K562 treated with DMSO at 1 percent for 4 hours (cell line): ENCODE measurements around the gene IFIT3. TPM values are rescaled to one million over a fixed set of nuclear protein-coding genes. Genes with fewer than 3 reads are reported as not detected.

ENCODE experiments used
- total RNA-seq: library from RNA; unstranded; fragments of 300-600 nt; gene quantifications from 2 replicates; pipeline ENCODE4 v1.2.3, GENCODE V29; 2022; ENCODE audit not compliant: insufficient read depth

The IFIT3 gene, protein sequence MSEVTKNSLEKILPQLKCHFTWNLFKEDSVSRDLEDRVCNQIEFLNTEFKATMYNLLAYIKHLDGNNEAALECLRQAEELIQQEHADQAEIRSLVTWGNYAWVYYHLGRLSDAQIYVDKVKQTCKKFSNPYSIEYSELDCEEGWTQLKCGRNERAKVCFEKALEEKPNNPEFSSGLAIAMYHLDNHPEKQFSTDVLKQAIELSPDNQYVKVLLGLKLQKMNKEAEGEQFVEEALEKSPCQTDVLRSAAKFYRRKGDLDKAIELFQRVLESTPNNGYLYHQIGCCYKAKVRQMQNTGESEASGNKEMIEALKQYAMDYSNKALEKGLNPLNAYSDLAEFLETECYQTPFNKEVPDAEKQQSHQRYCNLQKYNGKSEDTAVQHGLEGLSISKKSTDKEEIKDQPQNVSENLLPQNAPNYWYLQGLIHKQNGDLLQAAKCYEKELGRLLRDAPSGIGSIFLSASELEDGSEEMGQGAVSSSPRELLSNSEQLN
- total RNA-seq: 2.0 and 2.9 TPM in 2 replicates

DNA sequence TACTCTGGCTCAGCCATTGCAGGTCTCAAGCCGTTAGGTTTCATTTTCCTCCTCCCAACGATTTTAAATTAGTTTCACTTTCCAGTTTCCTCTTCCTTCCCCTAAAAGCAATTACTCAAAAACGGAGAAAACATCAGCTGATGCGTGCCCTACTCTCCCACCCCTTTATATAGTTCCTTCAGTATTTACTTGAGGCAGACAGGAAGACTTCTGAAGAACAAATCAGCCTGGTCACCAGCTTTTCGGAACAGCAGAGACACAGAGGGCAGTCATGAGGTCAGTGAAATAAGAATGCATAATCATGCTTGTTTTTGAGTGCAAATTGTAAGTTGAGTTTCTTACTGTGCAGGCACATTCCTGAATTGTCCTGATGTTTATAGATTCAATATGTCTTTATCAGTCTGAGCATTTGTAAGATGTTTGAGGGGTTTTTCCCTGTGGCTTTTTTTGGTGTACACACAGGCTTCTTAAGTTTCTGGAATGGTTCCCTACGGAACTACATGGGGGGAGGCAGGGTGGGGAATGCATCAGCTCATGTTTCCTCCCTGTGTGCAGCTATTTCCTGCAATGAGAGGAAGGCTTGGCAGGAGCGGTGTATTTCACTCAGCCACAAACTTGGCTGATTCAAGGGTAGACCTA lies at the start of gene IFIT3:
Gene IFIT3 (plus strand): TSS at position 195 of the 639 bp plus-strand sequence. CDS start 77 bp downstream, at position 272.

DNA sequence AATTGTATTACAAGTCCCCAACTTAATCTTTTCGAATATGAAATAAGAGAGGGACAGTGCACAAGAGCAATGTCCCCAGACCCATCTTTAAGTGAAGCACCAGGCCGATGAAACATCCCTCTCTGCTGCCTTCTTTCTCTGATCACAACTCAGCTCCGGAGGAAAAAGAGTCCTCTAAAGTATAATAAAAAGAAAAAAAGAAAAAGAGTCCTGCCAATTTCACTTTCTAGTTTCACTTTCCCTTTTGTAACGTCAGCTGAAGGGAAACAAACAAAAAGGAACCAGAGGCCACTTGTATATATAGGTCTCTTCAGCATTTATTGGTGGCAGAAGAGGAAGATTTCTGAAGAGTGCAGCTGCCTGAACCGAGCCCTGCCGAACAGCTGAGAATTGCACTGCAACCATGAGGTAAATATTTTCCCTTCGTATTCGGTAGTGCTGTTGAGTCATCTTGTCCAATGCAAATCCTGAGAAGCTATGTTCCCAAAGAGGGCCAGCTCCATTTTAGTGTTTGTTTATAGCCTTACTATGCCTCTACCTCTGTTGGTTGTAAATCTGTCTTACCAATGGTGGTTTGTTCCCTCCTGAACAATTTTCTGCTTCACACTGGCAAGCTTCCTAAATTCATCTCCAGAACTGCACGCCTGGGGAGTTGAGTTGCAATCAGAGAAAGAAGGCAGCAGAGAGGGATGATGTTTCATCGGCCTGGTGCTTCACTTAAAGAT lies 25.9 kb upstream of the IFIT3 start, which contains the start of gene IFIT2:
Gene IFIT2 (plus strand): TSS at position 326 of the 725 bp plus-strand sequence. CDS start 78 bp downstream, at position 404.

DNA sequence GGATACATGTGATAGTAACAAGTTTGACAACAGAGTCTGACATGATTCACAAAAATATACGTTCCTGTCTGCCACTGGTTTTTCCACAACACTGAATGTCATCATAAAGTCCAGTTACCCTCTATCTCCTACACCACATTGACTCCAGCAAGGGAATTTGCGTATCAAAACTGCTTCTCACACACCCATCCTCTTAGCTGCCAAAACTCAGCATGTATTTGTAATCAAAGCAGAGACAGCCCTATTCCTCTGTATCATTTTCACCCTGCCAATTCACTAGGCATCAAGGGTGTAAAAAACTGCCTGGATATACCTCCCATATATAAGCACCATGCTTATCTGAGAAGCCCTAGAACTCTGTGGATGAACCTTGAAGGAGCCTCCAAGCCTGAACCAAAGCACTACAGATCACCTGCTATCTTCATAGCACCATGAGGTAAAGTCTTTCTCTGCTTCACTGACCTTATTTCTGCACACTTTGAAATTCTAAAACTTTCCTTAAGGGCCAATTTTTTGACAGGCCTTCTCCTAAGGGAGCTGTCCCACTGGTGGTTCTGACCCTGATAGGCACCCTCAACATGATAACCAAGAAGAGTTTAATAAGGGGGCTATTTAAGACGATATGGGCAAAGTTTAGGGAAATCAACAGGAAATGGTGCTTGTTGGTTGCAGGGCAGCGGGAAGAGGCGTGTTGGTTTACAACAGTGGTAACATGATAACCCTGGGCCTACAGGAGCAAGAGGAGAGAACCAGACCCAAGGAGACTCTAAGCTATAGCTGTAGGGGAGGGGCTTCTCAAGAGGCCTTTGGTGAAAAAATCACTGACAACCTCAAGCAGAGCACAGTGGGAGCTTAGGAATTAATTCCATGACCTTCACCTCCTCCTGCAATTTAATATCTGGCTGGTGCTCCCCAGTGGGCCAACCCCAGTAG lies 50.2 kb downstream of the IFIT3 start, which contains the start of gene IFIT1B:
Gene IFIT1B (plus strand): TSS at position 352 of the 933 bp plus-strand sequence. CDS start 80 bp downstream, at position 432.

Other genes with a start within 250 kb of the IFIT3 start
- not detected in 2 replicates for gene CH25H, start 120.7 kb upstream of the IFIT3 start, total RNA-seq
- gene LIPA, start 76.2 kb upstream of the IFIT3 start, total RNA-seq: not detected in 2 replicates
- gene IFIT2, start 26.0 kb upstream of the IFIT3 start, total RNA-seq: 0.51 TPM in 1 of 2 replicates, not detected in the other
- gene IFIT1B, start 50.1 kb downstream of the IFIT3 start, total RNA-seq: not detected in 2 replicates
- 0.34 TPM in 1 of 2 replicates, not detected in the other for gene IFIT1, start 64.6 kb downstream of the IFIT3 start, total RNA-seq
- not detected in 2 replicates for gene IFIT5, start 86.6 kb downstream of the IFIT3 start, total RNA-seq
- gene SLC16A12, start 207.6 kb downstream of the IFIT3 start, total RNA-seq: not detected in 2 replicates